CD4-positive, alpha-beta T cell treated with Interferon gamma for 1 hour (primary cell): ENCODE results near the gene CRABP2.

Experiments used
- DNase-seq: peaks from one replicate; pipeline ENCODE4 v3.0.0-alpha.2; 2020

Gene CRABP2

DNA sequence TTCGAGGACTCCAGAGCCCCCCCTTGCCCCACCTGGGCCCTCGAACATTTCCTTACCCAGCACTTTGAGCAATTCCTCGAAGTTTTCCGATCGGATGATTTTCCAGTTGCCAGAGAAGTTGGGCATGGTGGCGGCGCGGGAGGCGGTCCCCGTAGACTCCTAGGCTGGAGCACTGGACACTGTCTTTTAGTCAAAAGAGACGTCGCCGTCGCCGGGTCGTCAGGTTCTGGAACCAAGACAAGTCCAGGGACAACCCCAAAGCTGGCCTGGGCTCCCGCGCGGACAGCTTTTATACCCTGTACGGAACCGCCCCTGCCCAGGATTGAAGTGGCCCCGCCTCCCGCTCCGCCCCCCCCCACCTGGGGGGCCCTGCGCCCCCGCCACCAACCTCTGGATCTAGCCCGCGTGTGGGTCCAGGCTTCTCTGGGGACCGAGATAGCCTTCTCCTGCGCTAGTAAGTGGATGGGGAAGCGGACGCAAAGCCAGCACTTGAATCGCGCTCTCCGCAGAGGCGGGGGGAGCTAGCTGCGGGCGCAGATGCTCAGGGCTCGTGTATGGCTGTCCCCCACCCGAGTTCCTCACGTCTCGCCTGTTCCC lies at the start of gene CRABP2:
Gene CRABP2, minus strand, starts transcription at position 263 of the 597 bp plus-strand sequence. Its CDS starts 137 bp downstream, at position 126.
- peak; percentile 23 for DNase-seq

DNA sequence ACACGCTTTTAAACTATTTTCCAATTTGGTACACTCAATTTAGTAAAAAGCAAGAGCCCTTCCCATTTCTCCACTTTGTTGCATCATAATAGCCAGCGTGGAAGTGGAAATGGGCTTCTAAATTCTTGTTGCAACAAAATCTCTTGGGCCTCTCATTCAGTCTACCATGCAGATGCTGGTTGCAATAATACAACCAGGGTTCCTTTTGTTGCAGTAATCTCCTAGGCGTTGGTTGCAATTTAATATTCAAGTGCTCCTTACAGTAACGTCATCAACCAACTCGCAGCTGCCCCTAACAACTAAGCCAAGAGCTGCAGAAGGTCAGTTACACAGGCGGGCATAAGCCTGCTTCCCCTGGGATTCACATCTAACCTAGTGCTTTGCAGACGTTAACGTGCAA lies 48.8 kb upstream of the CRABP2 start:
- DNase-seq, result no peak

DNA sequence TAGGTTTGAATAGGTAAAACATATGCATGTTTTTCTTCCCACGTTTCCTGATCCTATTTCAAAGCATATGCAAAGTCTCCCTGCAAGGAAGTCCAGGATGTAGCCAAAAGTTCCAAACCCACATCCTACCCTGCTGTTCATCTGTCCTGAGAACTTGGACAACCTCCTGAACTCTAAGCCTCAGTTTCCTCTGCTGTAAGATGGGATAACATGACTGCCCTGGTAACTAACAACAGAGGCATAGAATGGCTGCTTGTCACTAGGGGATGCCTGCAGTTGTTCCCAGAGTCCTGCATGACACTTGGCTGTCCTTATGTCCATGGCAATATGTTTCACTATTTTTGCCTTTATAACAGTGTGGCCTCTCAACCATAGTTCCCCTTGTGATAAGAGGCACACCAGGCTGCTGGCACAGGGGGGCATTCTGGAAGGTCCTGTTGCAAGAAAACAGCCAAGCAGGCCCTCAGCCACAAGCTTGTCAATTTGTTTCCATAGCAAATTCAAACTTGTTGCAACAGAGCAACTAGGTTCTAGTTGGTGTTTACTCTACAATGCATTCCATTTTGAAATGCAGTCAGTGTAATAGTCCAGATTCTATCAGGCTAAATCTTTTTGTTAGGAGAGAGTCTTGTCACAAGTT lies 47.6 kb upstream of the CRABP2 start:
- no peak for DNase-seq

DNA sequence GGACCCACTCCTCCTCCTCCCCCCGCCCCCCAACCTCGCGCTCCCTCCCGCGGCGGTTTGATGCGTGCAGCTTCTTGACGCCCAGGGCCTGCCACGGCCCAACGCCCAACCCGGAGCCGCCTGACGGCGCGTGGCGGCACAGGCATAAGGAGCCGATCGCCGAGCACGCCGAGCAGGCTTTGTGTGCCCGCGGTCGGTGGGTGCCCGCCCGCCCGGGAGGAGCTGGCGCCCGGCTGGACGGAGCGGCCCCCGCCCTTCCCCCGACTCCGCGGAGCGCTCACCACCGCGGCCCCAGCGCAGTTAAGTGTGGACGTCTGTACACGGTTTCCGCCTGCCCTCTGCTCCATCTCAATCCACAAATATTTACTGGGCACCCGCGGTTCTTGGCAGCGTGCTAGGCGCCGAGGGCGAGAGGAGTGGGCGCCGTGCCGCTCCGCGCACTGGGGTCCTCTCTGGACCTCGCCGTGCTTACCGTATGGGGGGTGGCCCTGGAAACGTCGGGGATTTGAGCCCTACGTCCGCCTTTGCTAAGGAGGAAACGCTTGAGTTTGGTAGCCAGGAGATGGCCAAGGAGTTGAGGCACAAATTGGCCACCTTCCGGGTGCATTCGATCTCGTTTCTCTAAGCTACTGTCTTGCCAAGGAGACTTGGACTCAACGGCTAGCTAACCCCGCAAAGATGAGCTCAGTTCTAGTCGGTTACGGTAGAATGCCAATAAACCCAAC lies 46.5 kb upstream of the CRABP2 start:
- DNase-seq, result peak; percentile 96

DNA sequence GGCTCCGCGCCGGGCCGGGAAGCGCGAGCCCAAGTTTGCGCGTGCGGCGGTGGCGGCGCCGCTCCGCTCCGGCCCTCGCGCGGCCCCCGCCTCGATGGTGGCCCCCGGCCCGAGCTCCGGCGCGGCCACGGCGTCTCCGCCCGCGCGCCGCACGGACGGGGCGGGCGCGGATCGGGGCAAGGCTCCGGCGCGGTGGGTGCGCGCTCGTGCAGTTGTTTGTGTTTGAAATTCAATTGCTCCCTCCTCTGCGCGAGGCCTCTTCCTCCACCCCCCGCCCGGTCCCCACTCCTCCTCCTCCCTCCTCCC lies 46.0 kb upstream of the CRABP2 start, which contains the start of gene HDGF:
Gene HDGF, minus strand, starts transcription at position 225 of the 306 bp plus-strand sequence. CDS start 246 bp downstream, outside the sequence.
- DNase-seq, result no peak

DNA sequence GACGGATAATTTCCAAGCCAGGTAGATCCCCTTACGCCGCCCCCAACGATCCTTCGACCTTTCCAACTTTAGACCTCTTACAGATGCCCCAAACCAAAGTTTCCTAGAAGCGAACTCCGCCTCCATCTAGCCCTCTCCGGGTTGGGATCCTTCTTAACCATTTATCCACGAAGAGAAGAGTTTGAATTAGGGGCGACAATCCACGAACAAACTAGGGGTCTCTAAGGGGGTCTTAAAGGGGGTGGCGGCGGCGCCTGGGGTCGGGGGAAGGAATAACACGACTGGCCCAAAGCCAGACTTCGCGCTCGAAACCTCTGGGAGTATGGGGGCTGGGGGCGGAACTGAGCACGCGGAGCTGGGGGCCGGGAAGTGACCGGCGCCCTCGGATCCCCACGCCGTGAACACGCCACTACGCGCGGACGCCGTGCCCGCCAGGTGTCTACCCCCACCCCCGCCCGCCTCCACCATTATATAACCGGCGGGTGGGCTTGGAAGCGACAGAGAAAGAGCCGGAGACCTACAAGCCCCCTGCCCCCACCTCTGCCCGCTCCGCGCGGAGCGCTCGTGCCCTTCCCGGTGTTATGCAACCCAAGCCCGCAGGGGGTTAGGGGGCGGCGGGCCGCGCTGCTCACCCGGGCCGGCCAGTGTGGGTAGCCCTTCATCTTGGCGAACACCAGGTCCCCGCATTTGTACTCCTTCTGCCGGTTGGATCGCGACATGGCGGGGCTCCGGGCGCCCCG lies 45.5 kb upstream of the CRABP2 start:
- peak; percentile 32 for DNase-seq

DNA sequence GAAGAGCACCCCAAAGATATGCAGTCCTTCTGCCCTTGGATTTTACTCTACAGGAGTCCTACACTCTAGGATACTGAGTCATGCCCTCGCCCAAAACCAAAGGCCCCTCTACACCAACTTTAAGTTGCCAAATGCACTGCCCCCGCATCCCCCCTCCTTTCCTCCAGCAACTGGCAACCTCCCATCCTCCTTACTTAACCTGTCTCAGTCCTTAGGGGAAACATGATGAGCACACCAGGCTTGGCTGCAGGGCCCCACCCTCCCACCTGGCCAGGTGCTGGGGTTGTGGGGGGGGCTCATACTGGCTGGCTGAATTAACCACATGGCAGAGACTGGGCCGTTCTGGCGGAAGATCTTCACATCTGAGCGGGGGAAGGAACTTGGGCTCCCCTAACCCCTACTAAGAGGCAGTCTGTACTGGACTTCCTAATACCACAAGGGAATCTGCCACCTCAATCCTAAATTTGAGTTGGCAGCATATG lies 44.8 kb upstream of the CRABP2 start:
- DNase-seq, result peak; percentile 20

DNA sequence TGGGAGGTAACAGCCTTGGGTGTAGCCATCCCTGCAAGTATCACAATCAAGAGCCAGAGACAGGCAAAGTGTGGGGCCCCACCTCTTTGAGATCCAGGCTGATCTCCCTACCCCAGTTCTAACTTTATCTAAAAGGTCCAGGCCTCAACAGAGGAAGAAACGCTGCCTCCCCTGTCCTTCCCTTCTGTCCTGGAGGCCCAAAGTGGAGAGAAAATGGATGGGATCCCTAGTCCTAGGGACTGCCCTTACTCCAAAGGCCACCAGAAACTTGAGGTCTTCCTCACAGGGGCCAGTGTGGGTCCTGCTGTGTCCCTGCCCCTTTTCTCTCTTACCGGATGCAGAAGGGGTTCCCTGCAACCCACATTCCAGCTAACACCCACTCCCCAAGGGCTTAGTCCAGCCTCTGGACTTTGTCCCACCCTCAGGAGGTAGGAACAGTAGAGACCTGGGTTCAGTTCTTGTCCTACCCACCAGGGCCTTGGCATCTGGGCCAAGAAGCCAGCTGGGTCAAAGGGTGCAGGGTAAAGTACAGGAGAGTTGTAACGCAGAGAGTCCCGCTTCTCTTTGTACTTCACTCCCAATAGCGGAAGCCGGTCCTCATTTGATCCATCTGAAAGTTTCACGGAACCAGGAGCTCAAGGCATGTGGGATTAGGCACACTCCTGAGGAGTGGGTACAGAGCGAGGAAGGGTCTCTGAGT lies 44.2 kb upstream of the CRABP2 start:
- DNase-seq, result no peak

DNA sequence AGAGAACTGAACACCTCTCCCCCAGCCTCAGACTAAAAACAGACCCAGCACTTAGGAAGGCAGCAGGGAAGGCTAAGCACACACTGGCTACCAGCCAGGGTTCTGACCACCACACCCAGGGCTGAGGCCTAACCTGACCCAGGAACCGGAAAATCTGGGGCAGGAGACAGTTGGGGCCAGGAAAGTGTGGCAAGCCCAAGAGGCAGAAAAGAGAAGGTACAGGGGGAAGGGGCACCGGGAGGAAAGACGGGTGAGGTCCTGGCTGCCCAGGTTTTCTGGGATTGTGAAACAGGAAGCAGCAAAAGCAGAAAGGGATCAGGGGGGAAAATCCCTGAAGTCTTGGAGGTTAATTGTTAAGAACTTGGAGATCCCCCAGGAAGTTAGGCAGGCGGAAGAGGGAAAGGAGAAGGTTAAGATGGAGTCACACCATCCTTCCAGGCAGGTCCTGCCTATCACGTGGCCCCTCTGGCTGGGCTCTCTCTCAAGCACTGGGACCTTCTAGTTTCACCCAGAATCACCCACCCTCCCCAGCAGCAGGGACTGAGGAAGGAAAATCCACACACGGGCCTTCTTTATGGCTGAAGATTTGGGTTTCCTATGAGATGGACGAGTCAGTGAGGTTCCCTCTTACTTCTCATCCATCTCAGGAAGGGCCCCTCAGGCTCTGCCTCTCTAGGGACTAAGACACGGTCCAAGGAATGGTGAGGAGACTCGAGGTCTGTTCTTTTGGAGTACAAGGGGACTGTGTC lies 43.5 kb upstream of the CRABP2 start:
- peak; percentile 29 for DNase-seq

DNA sequence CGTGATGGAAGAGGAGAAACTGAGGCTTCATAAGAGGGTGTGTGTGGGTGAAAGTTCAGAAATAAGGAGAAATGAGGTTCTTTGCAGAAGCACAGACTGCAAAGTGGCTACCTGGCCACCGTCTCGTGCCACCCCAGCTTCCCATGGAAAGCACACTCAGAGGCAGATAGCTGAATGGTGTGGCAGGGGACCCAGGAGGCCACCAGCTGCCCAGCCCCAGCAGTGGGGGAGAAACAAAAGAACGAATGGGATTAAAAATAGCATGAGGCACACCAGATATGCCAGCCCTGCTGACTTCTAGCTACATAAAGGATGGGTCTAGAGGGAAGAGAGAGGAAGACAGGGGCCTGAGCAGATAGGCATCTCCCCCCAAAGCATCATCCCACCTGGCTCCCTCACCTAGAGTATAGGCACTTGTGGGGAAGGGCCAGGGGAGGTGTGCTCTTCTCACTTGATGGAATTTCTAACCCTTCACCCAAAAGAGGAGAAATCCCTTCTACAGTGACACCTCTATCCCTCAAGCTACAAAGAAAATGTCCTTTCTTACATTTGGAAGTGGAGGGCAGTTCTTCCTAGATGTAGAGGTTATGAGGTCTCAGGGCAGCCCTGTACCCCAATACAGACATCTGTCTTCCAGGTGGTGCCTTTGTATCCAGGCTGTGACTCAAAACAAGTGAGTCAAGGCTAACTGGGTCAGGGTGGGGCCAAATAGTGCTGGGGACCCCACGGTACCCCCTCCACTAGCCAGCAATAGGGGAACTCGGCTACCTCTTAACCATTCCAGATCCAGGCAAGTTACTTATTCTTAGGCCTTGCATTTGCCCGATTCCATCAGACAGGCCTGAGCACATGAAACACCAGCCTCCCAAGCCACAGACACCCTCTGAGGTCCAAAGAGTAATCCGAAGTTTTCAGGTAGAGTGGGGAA lies 42.6 kb upstream of the CRABP2 start:
- DNase-seq, result no peak

DNA sequence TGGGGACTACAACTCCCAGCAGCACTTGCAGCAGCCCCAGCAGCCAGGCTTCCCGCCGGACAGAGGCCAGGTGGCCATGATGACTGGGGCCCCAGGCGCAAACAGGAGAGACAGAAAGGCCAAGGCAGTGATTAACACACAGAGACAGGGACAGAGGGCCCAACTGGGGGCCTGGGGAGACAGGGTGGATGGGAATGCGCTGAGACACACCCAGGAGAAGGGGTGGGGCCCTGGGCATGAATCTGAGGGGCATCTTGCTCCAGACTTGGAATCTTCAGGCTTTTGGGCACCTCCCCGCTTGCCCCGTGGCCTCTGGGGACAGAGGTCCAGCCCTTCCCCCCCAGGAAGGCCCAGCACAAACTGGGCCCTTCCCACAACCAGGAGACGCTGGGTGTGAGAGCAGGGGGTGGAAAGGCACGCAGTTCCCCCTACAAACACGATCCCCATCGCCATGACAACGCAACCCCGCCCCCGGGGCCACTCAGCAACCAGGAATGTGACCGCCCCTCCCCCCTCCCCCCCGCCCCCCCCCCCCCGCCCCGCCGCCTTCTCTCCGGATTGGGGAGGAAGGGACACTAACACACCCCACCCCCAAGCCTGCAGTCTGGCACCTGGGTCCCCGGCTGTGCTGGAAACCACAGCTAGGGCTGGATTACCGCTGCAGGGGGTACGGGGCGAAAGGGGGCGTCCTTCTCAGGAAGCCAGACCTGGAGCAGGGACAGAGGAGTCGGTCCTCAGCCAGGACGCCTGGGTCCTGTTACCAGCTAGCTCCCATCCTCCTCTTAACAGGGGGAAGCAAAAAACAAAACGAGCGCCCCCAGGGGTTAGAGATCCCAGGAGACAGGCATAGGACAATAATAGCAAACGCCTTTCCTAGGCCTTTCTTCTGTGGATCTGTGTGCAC lies 41.6 kb upstream of the CRABP2 start:
- peak; percentile 83 for DNase-seq

DNA sequence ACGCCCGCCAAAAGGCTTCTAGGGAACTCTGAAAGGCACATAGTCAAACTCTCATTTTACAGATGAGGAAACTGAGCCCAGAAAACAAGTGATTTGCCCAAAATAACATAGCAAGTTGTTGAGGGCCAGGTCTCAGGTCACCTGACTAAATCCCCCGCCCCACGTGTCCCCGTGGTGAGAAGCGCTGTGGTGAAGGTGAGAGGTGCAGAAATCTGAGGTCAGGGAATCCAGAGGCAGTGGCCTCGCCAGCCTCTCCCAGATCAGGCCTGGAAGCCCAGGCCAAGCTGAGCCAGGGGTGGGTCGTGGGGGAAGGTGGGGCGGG lies 41.0 kb upstream of the CRABP2 start:
- DNase-seq, result no peak

DNA sequence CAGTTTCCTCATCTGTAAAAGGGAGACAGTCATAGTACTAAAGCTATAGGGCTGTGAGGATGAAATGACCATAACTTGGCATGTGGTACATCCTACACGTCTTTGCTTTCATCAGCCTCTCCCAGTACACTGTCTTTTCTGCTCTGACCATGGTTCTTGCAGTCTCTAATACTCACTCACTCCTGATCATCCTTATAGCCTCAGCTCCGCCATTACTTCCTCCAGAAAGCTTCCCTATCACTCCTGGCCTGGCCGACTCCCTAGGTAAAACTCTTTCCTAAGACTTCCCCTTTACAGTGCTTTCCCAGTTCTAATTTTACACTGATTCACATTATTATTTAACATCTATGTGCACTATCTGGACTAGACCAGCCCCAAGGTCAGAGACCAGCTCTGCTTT lies 40.5 kb upstream of the CRABP2 start:
- no peak for DNase-seq

DNA sequence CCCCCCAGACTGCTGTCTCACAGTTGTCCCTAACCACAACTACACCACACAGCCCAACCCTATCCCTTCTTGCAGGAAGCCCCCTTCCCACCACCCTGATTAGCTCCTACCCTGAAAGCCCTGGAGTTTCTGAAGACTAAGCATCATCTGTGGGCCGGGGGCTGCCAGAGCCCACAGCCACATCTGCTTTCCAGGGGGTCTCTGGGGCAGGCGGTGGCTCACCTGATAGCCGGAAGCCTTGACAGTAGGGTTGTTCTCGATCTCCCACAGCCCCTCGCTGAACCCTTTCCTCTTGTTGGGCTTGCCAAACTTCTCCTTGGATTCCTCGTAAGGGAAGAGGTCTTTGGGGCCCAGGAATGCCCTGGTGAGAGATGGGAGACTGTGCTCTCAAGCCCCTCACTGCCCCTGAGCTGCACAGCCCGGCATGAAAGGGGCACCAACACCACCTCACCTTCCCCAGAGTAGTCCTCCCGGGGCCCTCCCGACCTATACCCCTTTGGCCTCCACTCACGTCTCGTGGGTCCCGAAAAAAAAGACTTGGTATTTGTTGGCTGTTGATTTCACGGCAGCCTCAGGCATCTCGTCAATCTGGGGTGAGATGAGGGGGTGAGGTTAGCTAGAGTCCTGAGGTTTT lies 39.5 kb upstream of the CRABP2 start:
- no peak for DNase-seq

DNA sequence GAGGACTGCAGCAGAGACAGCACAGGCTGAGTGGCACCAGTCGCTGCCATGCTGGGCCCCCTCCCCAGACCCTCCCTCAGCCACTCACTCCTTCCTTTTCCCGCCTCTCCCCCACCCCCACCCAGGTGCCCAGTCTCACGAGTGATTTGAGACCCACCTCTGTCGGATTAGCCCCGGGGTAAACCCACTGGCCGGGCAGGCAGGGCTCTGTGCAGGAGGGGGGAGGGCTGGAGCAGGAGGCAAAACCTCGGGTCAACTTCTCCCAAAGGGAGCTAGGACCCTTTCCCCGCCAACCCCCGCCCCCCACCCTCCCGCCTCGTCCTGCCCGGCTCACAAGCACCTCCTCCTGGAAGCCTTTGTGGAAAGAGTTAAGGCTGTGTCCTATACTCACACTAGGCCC lies 39.0 kb upstream of the CRABP2 start:
- DNase-seq, result no peak

DNA sequence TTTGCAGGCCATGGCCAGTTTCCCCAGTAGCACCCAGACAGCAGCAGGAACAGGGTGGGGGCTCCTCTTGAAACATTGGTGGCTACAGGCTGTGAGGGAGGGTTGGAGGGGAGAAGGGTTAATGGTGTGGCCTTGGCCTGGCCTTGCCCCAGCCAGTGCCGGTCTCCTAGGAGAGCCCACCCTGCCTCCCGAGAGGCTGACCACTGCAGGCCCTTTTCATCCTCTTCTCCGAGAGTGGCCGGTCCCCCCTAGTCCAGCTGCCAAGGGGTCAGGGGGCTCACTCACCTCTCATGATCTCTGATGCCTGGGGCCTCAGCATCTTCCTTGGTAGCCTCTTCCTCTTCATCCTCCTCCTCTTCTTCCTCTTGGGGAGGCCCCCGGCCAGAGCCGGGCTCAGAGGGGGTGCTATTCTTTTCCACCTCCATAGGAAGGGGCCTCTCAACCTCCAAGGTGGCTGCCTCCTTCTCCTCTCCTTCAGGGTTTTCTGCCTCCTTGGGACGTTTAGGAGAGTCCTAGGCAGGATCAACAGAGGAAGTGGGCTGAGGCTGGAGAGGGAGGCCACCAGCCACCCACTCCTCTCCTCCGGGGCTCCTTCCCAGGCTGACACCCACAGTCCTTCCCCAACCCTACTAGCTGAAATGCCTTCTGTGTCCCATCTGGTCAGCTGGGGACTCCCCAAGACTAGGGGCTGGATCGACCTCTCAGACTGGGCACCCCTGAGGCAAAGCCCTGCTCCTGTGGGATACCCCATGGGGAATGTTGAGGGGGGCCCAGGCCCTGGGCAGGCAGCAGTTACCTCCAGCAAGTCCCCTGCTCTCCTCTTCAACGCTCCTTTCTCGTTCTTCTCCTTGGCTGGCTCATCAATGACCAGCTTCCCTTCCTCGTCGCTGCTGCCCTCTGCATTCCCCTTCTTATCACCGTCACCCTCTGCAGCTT lies 38.3 kb upstream of the CRABP2 start:
- no peak for DNase-seq

DNA sequence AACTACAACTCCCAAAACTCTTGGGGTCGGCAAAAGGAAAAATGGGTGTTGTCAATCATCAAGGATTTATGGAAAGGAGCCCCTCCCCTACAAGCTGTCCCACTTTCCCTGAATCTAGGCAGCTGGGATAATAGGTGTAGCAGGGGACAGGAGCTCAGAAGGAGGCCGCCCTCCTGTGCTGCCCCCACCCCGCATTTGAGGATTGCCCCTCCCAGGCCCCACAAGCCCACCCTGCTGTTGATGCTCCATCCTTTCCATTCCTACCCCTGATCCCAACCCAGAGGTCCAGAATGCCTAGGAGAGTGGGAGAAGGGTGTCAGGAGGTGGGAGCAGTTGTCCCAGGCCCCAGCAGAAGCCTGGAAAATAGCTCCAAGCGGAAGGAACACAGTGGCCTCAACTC lies 37.4 kb upstream of the CRABP2 start:
- no peak for DNase-seq

DNA sequence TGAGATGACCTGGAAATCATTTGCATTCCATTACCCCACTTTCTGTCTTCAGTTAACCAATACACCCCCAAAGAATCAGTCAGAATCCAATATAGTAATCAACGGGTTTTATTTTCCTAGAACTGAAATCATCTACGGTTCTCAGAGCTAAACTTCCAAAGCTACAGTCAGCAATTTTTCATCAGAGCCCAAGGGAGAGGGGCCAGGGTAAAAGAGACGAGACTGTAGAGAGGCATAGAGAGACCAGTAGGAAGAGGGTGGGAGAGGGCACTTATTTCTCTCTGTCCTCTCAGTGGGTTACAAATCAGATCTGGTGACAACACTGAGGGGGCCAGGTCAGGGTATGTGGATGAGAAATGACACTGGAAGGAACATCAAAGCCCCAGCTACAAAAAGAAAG lies 36.6 kb upstream of the CRABP2 start:
- no peak for DNase-seq
